Mucosa of rectum (tissue), 2 donors: ENCODE results near the gene FGGY.
"Not testable (repeated sequence)": the region's sequence is repeated elsewhere in the genome, so short reads cannot be mapped to it uniquely, and the experiment has no call there.

Experiments used
- H3K27ac ChIP-seq, 2 donors: one replicate each; pipeline ENCODE4 v1.7.0; 2013; ENCODE audit warnings: inconsistent platforms in 2 of 2, low read depth in 2 of 2, low read length in 2 of 2
- H3K27me3 ChIP-seq, 2 donors: one replicate each; pipeline ENCODE4 v1.7.0; 2013; ENCODE audit warnings: low read length in 2 of 2; ENCODE audit not compliant: control insufficient read depth in 2 of 2, insufficient read depth in 2 of 2
- H3K36me3 ChIP-seq, 2 donors: one replicate each; pipeline ENCODE4 v1.7.0; 2013; ENCODE audit warnings: low read length in 2 of 2; ENCODE audit not compliant: control insufficient read depth in 2 of 2, insufficient read depth in 2 of 2
- H3K4me1 ChIP-seq, 2 donors: one replicate each; pipeline ENCODE4 v1.7.0; 2013; ENCODE audit warnings: low read length in 2 of 2, mild to moderate bottlenecking in 1 of 2; ENCODE audit not compliant: control insufficient read depth in 2 of 2, insufficient read depth in 2 of 2
- H3K4me3 ChIP-seq, 2 donors: one replicate each; pipeline ENCODE4 v1.7.0; 2013; ENCODE audit warnings: low read length in 2 of 2
- H3K9ac ChIP-seq, 2 donors: one replicate each; pipeline ENCODE4 v1.7.0; 2013; ENCODE audit warnings: low read length in 2 of 2, low read depth in 1 of 2, mild to moderate bottlenecking in 1 of 2
- H3K9me3 ChIP-seq, 2 donors: one replicate each; pipeline ENCODE4 v1.7.0; 2013; ENCODE audit warnings: low read length in 2 of 2; ENCODE audit not compliant: control insufficient read depth in 2 of 2
- donor health status: healthy.
- donor health status: Normal muscosa, but diverticular disease.

Gene FGGY

GRCh38 chr1:59446257-59446901, 149.5 kb downstream of the FGGY start:
- H3K4me1 ChIP-seq: no peaks in the 10 kb centered on the region
- peak overlapping the region in 1 of 2 donors; percentile 23 for H3K27ac ChIP-seq
- H3K9ac ChIP-seq: no peak overlapping the region
- H3K4me3 ChIP-seq: no peak overlapping the region
- H3K27me3 ChIP-seq: no peaks in the 10 kb centered on the region
- H3K36me3 ChIP-seq: no peaks in the 10 kb centered on the region
- H3K9me3 ChIP-seq: no peaks in the 10 kb centered on the region

- Histone ChIP-seq H3K4me1 (no peaks in the 10 kb centered on the region), H3K27me3 (no peaks in the 10 kb centered on the region), H3K4me3 (no peak overlapping the region), H3K9me3 (no peaks in the 10 kb centered on the region), H3K27ac (no peak overlapping the region), H3K9ac (no peak overlapping the region), H3K36me3 (no peaks in the 10 kb centered on the region)
Measured at GRCh38 chr1:59452026-59452425, 155.1 kb downstream of the FGGY start.

DNA sequence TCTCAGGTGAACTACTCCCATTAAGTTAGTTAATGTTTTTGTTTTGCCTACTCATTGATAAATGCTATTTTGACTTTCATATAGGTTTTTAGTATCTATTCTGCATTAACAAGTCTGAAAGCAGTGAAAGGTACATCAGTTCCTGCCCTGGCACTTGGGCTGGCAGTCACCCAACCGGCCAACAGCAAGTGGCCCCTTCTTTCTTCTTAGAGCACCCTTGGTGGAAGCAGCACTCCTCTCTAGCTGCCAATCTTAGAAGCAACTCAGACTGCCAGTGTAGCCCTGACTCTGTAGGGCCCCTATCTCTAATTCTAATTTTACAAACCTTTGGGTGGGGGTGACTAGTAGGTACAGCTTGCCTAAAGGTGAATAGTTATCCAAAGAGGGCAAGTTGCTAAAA, 155.7 kb downstream of the FGGY start:
- H3K9ac ChIP-seq: no peak overlapping the region
- no peaks in the 10 kb centered on the region for H3K4me1 ChIP-seq
- H3K27ac ChIP-seq: no peak overlapping the region
- no peak overlapping the region for H3K4me3 ChIP-seq
- no peaks in the 10 kb centered on the region for H3K36me3 ChIP-seq
- no peaks in the 10 kb centered on the region for H3K9me3 ChIP-seq
- no peaks in the 10 kb centered on the region for H3K27me3 ChIP-seq

DNA sequence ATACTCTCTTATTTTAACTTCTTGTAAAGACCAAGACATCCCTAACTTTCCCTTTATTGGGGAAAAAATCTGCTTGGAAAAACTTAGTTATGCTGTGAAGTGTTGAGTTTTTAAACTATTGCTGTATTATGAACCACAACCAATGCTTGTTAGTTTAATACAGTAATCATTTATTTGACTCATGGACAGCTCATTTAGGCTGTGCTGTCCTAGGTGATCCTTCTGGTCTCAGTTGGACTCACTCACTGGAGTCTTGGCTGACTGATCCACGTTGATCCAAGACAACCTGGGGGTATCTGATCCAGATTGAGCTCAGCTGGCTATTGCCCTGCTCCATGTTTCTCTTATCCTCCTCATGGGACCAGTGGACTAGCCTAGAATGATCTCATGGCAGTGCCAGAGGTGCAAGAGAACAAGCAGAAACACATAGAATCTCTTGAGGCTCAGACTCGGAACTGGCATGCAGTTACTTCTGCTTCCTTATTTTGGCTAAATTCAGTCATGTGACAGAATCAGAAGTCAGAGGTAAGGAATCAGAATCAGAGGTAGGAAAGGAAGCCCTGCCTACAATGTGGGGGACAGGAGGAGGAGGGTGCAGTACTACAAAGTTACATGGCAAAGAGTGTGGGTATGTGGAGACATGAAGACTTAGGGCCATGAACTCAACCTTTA, 156.5 kb downstream of the FGGY start:
- Histone ChIP-seq H3K4me1 (no peaks in the 10 kb centered on the region), H3K27ac (no peak overlapping the region), H3K27me3 (no peaks in the 10 kb centered on the region), H3K9ac (no peak overlapping the region), H3K4me3 (no peak overlapping the region), H3K36me3 (no peaks in the 10 kb centered on the region), H3K9me3 (no peaks in the 10 kb centered on the region)

GRCh38 chr1:59455206-59455605, 158.3 kb downstream of the FGGY start:
- Histone ChIP-seq H3K9ac (no peak overlapping the region), H3K9me3 (no peaks in the 10 kb centered on the region), H3K4me3 (no peak overlapping the region), H3K27ac (no peak overlapping the region), H3K36me3 (no peaks in the 10 kb centered on the region), H3K4me1 (no peaks in the 10 kb centered on the region), H3K27me3 (no peaks in the 10 kb centered on the region)

DNA sequence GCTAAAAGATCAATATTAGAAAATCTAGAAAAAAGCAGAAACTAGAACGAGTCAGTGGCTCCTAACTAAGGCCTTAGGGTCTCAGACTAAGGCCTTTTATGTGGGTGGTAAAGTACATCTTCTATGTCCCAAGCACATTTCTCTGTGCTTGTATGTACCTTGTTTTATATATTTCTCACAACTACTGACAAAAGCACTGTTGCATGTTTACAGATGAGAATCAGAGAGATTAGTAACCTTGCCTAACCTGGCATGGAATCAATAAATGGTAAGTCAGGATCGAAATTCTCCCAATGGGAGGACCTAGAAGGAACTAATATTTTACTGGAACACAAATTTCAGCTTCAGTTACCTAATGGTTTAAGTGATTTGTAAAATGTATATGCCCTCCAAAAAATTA, 160.9 kb downstream of the FGGY start:
- H3K9ac ChIP-seq: no peak overlapping the region
- H3K36me3 ChIP-seq: no peaks in the 10 kb centered on the region
- no peak overlapping the region for H3K27ac ChIP-seq
- no peaks in the 10 kb centered on the region for H3K9me3 ChIP-seq
- no peaks in the 10 kb centered on the region for H3K27me3 ChIP-seq
- H3K4me3 ChIP-seq: no peak overlapping the region
- no peaks in the 10 kb centered on the region for H3K4me1 ChIP-seq

- no peaks in the 10 kb centered on the region for H3K9me3 ChIP-seq
- no peak overlapping the region for H3K9ac ChIP-seq
- H3K4me1 ChIP-seq: no peaks in the 10 kb centered on the region
- no peak overlapping the region for H3K27ac ChIP-seq
- no peaks in the 10 kb centered on the region for H3K27me3 ChIP-seq
- H3K36me3 ChIP-seq: no peaks in the 10 kb centered on the region
- no peak overlapping the region for H3K4me3 ChIP-seq
Measured at GRCh38 chr1:59458884-59459283, 162.0 kb downstream of the FGGY start.

DNA sequence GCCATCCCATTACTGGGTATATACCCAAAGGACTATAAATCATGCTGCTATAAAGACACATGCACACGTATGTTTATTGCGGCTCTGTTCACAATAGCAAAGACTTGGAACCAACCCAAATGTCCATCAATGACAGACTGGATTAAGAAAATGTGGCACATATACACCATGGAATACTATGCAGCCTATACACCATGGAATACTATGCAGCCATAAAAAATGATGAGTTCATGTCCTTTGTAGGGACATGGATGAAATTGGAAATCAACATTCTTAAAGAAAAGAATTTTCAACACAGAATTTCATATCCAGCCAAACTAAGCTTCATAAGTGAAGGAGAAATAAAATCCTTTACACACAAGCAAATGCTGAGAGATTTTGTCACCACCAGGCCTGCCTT, 166.0 kb downstream of the FGGY start:
- H3K4me3 ChIP-seq, H3K27me3 ChIP-seq, H3K36me3 ChIP-seq, H3K27ac ChIP-seq, H3K9me3 ChIP-seq, H3K9ac ChIP-seq, H3K4me1 ChIP-seq: not testable (repeated sequence)

DNA sequence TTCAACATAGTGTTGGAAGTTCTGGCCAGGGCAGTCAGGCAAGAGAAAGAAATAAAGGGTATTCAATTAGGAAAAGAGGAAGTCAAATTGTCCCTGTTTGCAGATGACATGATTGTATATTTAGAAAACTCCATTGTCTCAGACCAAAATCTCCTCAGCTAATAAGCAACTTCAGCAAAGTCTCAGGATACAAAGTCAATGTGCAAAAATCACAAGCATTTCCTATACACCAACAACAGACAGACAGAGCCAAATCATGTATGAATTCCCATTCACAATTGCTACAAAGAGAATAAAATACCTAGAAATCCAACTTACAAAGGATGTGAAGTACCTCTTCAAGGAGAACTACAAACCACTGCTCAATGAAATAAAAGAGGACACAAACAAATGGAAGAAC, 168.6 kb downstream of the FGGY start:
- not testable (repeated sequence) for H3K27me3 ChIP-seq, H3K4me3 ChIP-seq, H3K9ac ChIP-seq

GRCh38 chr1:59468828-59469428, 172.0 kb downstream of the FGGY start:
- no peak overlapping the region for H3K4me3 ChIP-seq
- H3K27ac ChIP-seq: no peak overlapping the region
- no peaks in the 10 kb centered on the region for H3K4me1 ChIP-seq
- no peaks in the 10 kb centered on the region for H3K36me3 ChIP-seq
- no peaks in the 10 kb centered on the region for H3K9me3 ChIP-seq
- H3K9ac ChIP-seq: no peak overlapping the region
- no peaks in the 10 kb centered on the region for H3K27me3 ChIP-seq

More for the DNA sequence above, 168.6 kb downstream of the FGGY start:
- H3K36me3 ChIP-seq, H3K9me3 ChIP-seq, H3K4me1 ChIP-seq, H3K27ac ChIP-seq: not testable (repeated sequence)
